ENCODE measurements around the gene COX19. TPM values are rescaled to one million over a fixed set of nuclear protein-coding genes. Genes with fewer than 3 reads are reported as not detected.

The COX19 gene
- total RNA-seq, 6 experiments from 2014 or later: 5.6 to 7.6 (median 6.5) TPM

DNA sequence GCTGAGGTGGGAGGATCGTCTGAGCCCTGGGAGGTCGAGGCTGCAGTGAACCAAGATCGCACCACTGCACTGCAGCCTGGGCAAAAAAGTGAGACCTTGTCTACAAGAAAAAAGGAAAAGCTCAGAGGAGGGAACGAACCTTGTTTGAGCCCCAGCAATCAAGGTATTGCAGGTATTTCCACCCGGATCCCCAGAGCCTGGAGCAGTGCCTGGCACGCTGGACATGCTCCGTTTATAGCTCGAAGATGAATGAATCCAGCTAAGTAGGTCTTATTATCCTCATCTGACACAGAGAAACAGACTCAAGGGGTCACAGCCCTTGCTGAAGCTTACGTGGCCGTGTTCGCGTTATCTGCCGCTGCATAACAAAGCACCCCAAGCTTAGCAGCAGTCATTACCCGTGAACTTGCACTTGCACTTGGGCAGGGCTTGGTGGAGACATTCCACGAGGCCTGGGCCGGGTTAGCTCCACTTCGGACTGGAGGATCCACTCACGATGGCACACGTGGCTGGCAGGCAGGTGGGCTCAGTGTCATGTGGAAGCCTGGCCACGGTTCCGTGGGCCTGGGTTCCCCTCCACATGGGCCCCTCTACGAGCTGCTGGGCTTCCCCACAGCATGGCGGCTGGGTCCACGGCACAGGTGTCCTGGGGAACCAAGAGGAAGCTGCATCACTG, 3.2 kb upstream of the COX19 start:
- no peak overlapping the region for H3K4me3 Mint-ChIP-seq
- no peak overlapping the region for H3K27ac Mint-ChIP-seq
- TF ChIP-seq, protein P1, sequence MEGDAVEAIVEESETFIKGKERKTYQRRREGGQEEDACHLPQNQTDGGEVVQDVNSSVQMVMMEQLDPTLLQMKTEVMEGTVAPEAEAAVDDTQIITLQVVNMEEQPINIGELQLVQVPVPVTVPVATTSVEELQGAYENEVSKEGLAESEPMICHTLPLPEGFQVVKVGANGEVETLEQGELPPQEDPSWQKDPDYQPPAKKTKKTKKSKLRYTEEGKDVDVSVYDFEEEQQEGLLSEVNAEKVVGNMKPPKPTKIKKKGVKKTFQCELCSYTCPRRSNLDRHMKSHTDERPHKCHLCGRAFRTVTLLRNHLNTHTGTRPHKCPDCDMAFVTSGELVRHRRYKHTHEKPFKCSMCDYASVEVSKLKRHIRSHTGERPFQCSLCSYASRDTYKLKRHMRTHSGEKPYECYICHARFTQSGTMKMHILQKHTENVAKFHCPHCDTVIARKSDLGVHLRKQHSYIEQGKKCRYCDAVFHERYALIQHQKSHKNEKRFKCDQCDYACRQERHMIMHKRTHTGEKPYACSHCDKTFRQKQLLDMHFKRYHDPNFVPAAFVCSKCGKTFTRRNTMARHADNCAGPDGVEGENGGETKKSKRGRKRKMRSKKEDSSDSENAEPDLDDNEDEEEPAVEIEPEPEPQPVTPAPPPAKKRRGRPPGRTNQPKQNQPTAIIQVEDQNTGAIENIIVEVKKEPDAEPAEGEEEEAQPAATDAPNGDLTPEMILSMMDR (IDR thresholded peaks at IDR 0.05): no peak

DNA sequence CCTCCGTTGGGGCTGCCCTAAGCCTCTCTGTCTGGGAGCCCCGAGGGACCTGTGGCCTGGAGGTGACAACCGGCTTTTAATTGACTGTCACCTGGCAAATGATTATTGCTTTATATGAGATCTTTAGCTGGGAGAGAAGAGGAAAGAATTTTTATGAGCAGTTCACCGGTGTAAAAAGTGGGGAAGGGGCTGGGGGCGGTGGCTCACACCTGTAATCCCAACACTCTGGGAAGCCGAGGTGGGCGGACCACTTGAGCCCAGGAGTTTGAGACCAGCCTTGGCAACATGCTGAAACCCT, 2.6 kb upstream of the COX19 start:
- peaks cover 11% of the 10 kb centered on the region for H3K27me3 Mint-ChIP-seq (ENCODE audit: insufficient read depth)
- H3K27ac Mint-ChIP-seq: no peak overlapping the region
- H3K4me1 Mint-ChIP-seq (ENCODE audit: low read depth): no peaks in the 10 kb centered on the region
- TF ChIP-seq, protein P1 (IDR thresholded peaks at IDR 0.05): no peak
- no peak overlapping the region for H3K4me3 Mint-ChIP-seq
- H3K36me3 Mint-ChIP-seq (ENCODE audit: low read depth): no peaks in the 10 kb centered on the region
- no peaks in the 10 kb centered on the region for H3K9me3 Mint-ChIP-seq
- no peak for DNase-seq

More for the DNA sequence above, 3.2 kb upstream of the COX19 start:
- Mint-ChIP-seq H3K9me3 (no peaks in the 10 kb centered on the region), H3K27me3 (ENCODE audit: insufficient read depth) (peaks cover 11% of the 10 kb centered on the region), H3K36me3 (ENCODE audit: low read depth) (no peaks in the 10 kb centered on the region), H3K4me1 (ENCODE audit: low read depth) (no peaks in the 10 kb centered on the region)
- no peak for DNase-seq

DNA sequence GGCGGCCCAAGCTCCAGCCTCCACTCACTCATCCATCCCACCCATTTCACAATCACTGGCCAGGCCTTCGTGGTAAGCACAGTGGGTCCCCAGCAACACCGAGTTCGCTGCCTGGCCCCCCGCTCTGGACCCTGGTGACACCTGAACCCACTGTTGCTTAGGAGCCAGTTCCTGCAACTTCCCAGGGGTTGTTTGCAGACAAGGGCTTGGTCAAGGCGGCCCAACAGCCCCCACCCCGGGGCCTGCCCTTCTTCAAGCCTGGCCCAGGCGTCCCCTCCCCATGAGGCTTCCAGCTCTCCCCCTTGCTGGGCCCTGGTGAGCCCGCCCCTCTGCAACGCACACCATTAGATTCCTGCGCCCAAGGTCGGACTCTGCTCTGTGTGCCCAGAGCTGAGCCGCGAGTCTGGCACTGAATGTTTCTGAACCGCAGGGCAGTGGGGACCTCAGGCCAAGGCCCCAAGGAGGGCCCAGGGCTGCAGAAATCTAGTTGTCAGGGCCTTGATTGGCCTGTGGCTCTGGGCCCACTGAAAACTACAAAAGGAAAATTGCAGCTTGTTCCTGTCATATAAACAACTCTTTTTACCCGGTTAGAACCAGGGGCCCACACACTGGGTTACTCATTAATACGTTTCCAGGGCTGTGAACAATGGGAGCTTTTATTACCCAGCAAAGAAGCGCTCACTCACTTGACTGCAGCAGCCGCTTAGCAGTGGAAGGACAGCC, 2.1 kb upstream of the COX19 start:
- Mint-ChIP-seq H3K36me3 (ENCODE audit: low read depth) (no peaks in the 10 kb centered on the region), H3K9me3 (no peaks in the 10 kb centered on the region), H3K4me1 (ENCODE audit: low read depth) (no peaks in the 10 kb centered on the region), H3K4me3 (no peak overlapping the region), H3K27me3 (ENCODE audit: insufficient read depth) (peaks cover 11% of the 10 kb centered on the region), H3K27ac (no peak overlapping the region)
- DNase-seq: no peak
- TF ChIP-seq, protein P1 (IDR thresholded peaks at IDR 0.05): no peak

DNA sequence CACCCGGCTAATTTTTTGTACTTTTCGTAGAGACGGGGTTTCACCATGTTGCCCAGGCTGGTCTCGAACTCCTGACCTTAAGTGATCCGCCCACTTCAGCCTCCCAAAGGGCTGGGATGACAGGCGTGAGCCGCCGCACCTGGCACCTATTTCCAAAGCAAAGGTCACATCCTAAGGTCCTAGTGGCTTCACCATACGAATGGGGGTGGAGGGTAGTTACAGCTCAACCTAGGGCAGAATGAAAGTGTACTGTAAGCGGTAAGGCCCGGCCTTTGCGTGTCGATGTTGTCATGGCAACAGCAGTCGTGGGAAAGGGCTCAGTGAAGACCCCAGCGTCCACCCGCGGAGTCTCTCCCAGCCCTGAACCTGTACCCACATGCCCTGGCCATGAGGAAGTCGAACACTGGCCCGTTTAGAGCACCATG, 1.6 kb upstream of the COX19 start:
- Mint-ChIP-seq H3K4me1 (ENCODE audit: low read depth) (no peaks in the 10 kb centered on the region), H3K36me3 (ENCODE audit: low read depth) (peaks cover 2% of the 10 kb centered on the region; the same call in 1 of the 2 replicates), H3K27me3 (ENCODE audit: insufficient read depth) (peaks cover 11% of the 10 kb centered on the region), H3K27ac (no peak overlapping the region), H3K4me3 (no peak overlapping the region), H3K9me3 (no peaks in the 10 kb centered on the region)
- TF ChIP-seq, protein P1 (IDR thresholded peaks at IDR 0.05): no peak
- no peak for DNase-seq

DNA sequence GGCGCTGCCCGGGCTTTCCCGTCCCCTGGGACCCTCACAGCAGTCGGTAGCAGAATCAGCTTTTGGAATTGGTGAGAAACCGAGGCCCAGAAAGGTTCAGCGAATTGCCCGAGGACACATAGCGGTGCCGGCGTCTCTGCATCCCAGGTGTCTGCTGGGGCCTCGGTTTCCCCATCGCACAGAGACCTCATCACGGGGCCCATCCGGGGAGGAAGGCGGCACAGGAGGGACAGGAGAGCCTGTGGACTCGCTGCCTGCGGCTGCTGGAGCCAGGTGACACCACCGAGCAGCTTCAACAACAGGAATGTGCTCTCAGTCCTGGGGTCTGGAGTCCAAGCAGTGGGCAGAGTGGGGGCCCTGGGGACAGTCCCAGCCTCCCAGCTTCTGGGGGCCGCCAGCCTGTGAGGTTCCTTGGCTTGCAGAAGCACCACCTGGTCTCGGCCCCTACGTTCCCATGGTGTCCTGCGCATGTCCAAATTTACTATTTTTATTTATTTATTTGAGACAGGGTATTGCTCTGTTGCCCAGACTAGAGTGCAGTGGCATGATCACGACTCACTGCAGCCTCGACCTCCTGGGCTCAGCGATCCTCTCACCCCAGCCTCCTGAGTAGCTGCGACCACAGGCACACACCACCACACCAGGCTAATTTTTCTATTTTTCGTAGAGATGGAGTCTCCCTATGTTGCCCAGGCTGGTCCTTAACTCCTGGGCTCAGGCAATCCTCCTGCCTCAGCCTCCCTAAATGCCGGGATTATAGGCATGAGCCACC, 539 bp upstream of the COX19 start:
- H3K36me3 Mint-ChIP-seq (ENCODE audit: low read depth): peaks cover 8% of the 10 kb centered on the region
- H3K4me3 Mint-ChIP-seq: peak overlapping the region; percentile 96
- no peak overlapping the region for H3K27ac Mint-ChIP-seq
- DNase-seq: no peak
- H3K9me3 Mint-ChIP-seq: no peaks in the 10 kb centered on the region
- H3K4me1 Mint-ChIP-seq (ENCODE audit: low read depth): peaks cover 5% of the 10 kb centered on the region
- TF ChIP-seq, protein P1 (IDR thresholded peaks at IDR 0.05): no peak
- H3K27me3 Mint-ChIP-seq (ENCODE audit: insufficient read depth): peaks cover 7% of the 10 kb centered on the region
